ENCODE results near the gene SLC2A11. TPM values are rescaled to one million over a fixed set of nuclear protein-coding genes. Genes with fewer than 3 reads are reported as not detected.

SLC2A11 gene
- total RNA-seq, 1 donor from 2014 or later = 19.6 TPM

- no peaks in the 10 kb centered on the region for H3K9me3 Mint-ChIP-seq (ENCODE audit: unreplicated experiment)
- peak overlapping the region; percentile 94 for H3K4me2 ChIP-seq (ENCODE audit: low read length)
- H3K36me3 Mint-ChIP-seq (ENCODE audit: low read depth, unreplicated experiment) = peaks cover 15% of the 10 kb centered on the region
- H2AFZ ChIP-seq (ENCODE audit: low read depth, low read length) = peak overlapping the region; percentile 29
- peak overlapping the region; percentile 93 for H3K27ac ChIP-seq (ENCODE audit: low read depth, low read length)
- peak overlapping the region; percentile 98 for H3K27ac Mint-ChIP-seq (ENCODE audit: unreplicated experiment)
- peaks cover 23% of the 10 kb centered on the region for H3K79me2 ChIP-seq (ENCODE audit: insufficient read depth, low read length)
- peak overlapping the region; percentile 75 for H3K4me3 ChIP-seq (ENCODE audit: insufficient read depth, low read depth, low read length)
- H3K36me3 ChIP-seq (ENCODE audit: insufficient read depth, low read length) = peaks cover 8% of the 10 kb centered on the region
- peaks cover 25% of the 10 kb centered on the region for H3K4me1 Mint-ChIP-seq (ENCODE audit: low read depth, unreplicated experiment)
- peaks cover 18% of the 10 kb centered on the region for H3K4me1 ChIP-seq (ENCODE audit: insufficient read depth, low read length)
- H3K9ac ChIP-seq (ENCODE audit: low read length) = peak overlapping the region; percentile 85
- DNase-seq (ENCODE audit: low read depth) = peak; percentile 59
- TF ChIP-seq EZH2 (IDR thresholded peaks at IDR 0.05; ENCODE audit: insufficient read depth, low read length) = no peak
- TF ChIP-seq, protein P1, sequence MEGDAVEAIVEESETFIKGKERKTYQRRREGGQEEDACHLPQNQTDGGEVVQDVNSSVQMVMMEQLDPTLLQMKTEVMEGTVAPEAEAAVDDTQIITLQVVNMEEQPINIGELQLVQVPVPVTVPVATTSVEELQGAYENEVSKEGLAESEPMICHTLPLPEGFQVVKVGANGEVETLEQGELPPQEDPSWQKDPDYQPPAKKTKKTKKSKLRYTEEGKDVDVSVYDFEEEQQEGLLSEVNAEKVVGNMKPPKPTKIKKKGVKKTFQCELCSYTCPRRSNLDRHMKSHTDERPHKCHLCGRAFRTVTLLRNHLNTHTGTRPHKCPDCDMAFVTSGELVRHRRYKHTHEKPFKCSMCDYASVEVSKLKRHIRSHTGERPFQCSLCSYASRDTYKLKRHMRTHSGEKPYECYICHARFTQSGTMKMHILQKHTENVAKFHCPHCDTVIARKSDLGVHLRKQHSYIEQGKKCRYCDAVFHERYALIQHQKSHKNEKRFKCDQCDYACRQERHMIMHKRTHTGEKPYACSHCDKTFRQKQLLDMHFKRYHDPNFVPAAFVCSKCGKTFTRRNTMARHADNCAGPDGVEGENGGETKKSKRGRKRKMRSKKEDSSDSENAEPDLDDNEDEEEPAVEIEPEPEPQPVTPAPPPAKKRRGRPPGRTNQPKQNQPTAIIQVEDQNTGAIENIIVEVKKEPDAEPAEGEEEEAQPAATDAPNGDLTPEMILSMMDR (IDR thresholded peaks at IDR 0.05; ENCODE audit: insufficient read depth, low read depth, low read length) = peak; percentile 26
- peaks cover 38% of the 10 kb centered on the region for H4K20me1 ChIP-seq (ENCODE audit: insufficient read depth, low read length)
- no peaks in the 10 kb centered on the region for H3K27me3 ChIP-seq (ENCODE audit: insufficient read depth, low read length)
- FAIRE-seq = no peak
- H3K9me3 ChIP-seq (ENCODE audit: insufficient read depth, low read depth, low read length) = no peaks in the 10 kb centered on the region
- H3K27me3 Mint-ChIP-seq (ENCODE audit: low read depth, unreplicated experiment) = peaks cover 2% of the 10 kb centered on the region
- H3K4me3 Mint-ChIP-seq (ENCODE audit: unreplicated experiment) = peak overlapping the region; percentile 93
These were observed 37.3 kb downstream of the SLC2A11 start for GRCh38 chr22:23894710-23895598.

DNA sequence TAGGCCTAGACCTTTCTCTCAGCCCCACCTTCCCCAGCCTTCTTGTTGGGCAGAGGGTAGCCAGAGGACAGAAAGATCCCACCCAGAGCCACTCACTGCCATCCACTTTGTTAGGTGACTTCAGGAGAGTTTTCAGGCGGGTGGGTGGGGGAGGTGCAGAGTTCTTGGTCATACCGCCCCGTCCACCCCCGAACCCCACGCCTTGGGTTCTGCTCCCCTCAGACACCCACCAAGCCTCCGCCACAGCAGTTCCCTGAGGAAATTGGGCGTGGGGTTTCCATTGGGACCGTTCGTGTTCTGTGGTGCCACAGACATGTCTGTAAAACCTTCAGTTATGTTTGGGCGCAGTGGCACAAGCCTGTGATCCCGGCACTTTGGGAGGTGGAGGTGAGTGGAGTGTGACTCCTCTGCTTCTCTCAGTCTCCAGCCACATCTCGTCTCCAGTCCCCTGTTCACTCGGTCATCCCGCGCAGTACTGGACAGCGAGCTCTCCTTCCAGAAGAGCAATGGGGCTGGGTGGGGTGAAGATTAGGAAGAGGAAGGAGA, 38.0 kb downstream of the SLC2A11 start:
- Histone ChIP-seq H3K9ac (ENCODE audit: low read length) (peak overlapping the region; percentile 85), H2AFZ (ENCODE audit: low read depth, low read length) (peak overlapping the region; percentile 15), H3K36me3 (ENCODE audit: insufficient read depth, low read length) (peaks cover 8% of the 10 kb centered on the region), H3K4me2 (ENCODE audit: low read length) (peak overlapping the region; percentile 94), H3K4me1 (ENCODE audit: insufficient read depth, low read length) (peaks cover 18% of the 10 kb centered on the region), H3K27ac (ENCODE audit: low read depth, low read length) (peak overlapping the region; percentile 93), H3K9me3 (ENCODE audit: insufficient read depth, low read depth, low read length) (no peaks in the 10 kb centered on the region), H3K27me3 (ENCODE audit: insufficient read depth, low read length) (no peaks in the 10 kb centered on the region), H3K4me3 (ENCODE audit: insufficient read depth, low read depth, low read length) (peak overlapping the region; percentile 75), H4K20me1 (ENCODE audit: insufficient read depth, low read length) (peaks cover 38% of the 10 kb centered on the region), H3K79me2 (ENCODE audit: insufficient read depth, low read length) (peaks cover 23% of the 10 kb centered on the region)
- no peak for TF ChIP-seq EZH2 (IDR thresholded peaks at IDR 0.05; ENCODE audit: insufficient read depth, low read length)
- TF ChIP-seq, protein P1 (IDR thresholded peaks at IDR 0.05; ENCODE audit: insufficient read depth, low read depth, low read length) = no peak
- H3K36me3 Mint-ChIP-seq (ENCODE audit: low read depth, unreplicated experiment) = peaks cover 15% of the 10 kb centered on the region
- FAIRE-seq (no peak), DNase-seq (ENCODE audit: low read depth) (no peak)
- peaks cover 2% of the 10 kb centered on the region for H3K27me3 Mint-ChIP-seq (ENCODE audit: low read depth, unreplicated experiment)
- peak overlapping the region; percentile 98 for H3K27ac Mint-ChIP-seq (ENCODE audit: unreplicated experiment)
- peaks cover 25% of the 10 kb centered on the region for H3K4me1 Mint-ChIP-seq (ENCODE audit: low read depth, unreplicated experiment)
- H3K4me3 Mint-ChIP-seq (ENCODE audit: unreplicated experiment) = peak overlapping the region; percentile 93
- no peaks in the 10 kb centered on the region for H3K9me3 Mint-ChIP-seq (ENCODE audit: unreplicated experiment)

Data from astrocyte (in vitro differentiated cells and primary cell).